Stimulated activated CD8-positive, alpha-beta memory T cell treated with anti-CD3 and anti-CD28 coated beads, Interleukin-15, amount 100 ng/mL, for 1 hour (primary cell): Measurements from ENCODE around the gene PRMT9.

Experiments used
- DNase-seq: peaks from one replicate; pipeline ENCODE4 v3.0.0-alpha.2; 2020; ENCODE audit warnings: low read depth

PRMT9 gene

GRCh38 chr4:147617841-147618691 is 65.9 kb downstream of the PRMT9 start:
- no peak for DNase-seq

- peak; percentile 99 for DNase-seq
These were observed 66.7 kb downstream of the PRMT9 start, which contains the start of gene TMEM184C for GRCh38 chr4:147617173-147617840. TSS of gene TMEM184C (plus strand) at chr4:147617397. CDS start at chr4:147617957, 560 bp downstream.

- no peak for DNase-seq
These were observed 67.2 kb downstream of the PRMT9 start for GRCh38 chr4:147616849-147617172.

- DNase-seq: no peak
These were observed 73.3 kb downstream of the PRMT9 start for GRCh38 chr4:147610686-147611085.

- no peak for DNase-seq
These were observed 76.5 kb downstream of the PRMT9 start for GRCh38 chr4:147607471-147607870.

GRCh38 chr4:147605499-147605898 is 78.5 kb downstream of the PRMT9 start:
- DNase-seq: no peak

- no peak for DNase-seq
These were observed 84.2 kb downstream of the PRMT9 start for GRCh38 chr4:147599769-147600168.

- no peak for DNase-seq
These were observed 84.8 kb downstream of the PRMT9 start for GRCh38 chr4:147599206-147599605.

- DNase-seq: no peak
These were observed 86.4 kb downstream of the PRMT9 start for GRCh38 chr4:147597561-147597960.

GRCh38 chr4:147596981-147597380 is 87.0 kb downstream of the PRMT9 start:
- DNase-seq: no peak

- no peak for DNase-seq
These were observed 87.6 kb downstream of the PRMT9 start for GRCh38 chr4:147596377-147596776.

- DNase-seq: no peak
These were observed 89.4 kb downstream of the PRMT9 start for GRCh38 chr4:147594578-147594977.

- DNase-seq: no peak
These were observed 89.9 kb downstream of the PRMT9 start for GRCh38 chr4:147594107-147594506.

GRCh38 chr4:147591106-147591505 is 92.9 kb downstream of the PRMT9 start:
- DNase-seq: no peak

- DNase-seq: peak; percentile 12
These were observed 93.6 kb downstream of the PRMT9 start for GRCh38 chr4:147590249-147590920.

- DNase-seq: no peak
These were observed 94.4 kb downstream of the PRMT9 start for GRCh38 chr4:147589586-147589985.
